HepG2 (cell line): ENCODE data around the gene GATAD2B. TPM values are rescaled to one million over a fixed set of nuclear protein-coding genes. Genes with fewer than 3 reads are reported as not detected.

ENCODE experiments used
- ARID4A ChIP-seq: sonication (generic); formaldehyde crosslinking; IDR thresholded peaks from 2 replicates; pipeline ENCODE4 v1.5.0; 2020; ENCODE audit warnings: mild to moderate bottlenecking, missing genetic modification reagents, borderline replicate concordance
- ATF5 ChIP-seq: sonication (generic); formaldehyde crosslinking; IDR thresholded peaks from 2 replicates; pipeline ENCODE4 v1.4.0; 2020; ENCODE audit warnings: mild to moderate bottlenecking, low read depth, missing genetic modification reagents
- DZIP1 ChIP-seq: sonication (generic); formaldehyde crosslinking; IDR thresholded peaks from 2 replicates; pipeline ENCODE4 v1.5.0; 2020; ENCODE audit warnings: mild to moderate bottlenecking, missing genetic modification reagents
- EED ChIP-seq: sonication (generic); formaldehyde crosslinking; IDR thresholded peaks from 2 replicates; pipeline ENCODE4 v1.5.0; 2020; ENCODE audit warnings: mild to moderate bottlenecking, missing genetic modification reagents
- HNF1B ChIP-seq: sonication (generic); formaldehyde crosslinking; IDR thresholded peaks from 2 replicates; pipeline ENCODE4 v1.5.1; 2020; ENCODE audit warnings: mild to moderate bottlenecking, moderate library complexity, missing genetic modification reagents
- HNRNPL ChIP-seq: fragments of 200-400 bp; formaldehyde crosslinking; IDR thresholded peaks from 2 replicates; pipeline ENCODE4 v1.6.1; 2017; ENCODE audit warnings: mild to moderate bottlenecking, low read depth, low read length
- HOXA3 ChIP-seq: sonication (generic); formaldehyde crosslinking; IDR thresholded peaks from 2 replicates; pipeline ENCODE4 v1.5.0; 2020; ENCODE audit warnings: missing genetic modification reagents
- KDM2A ChIP-seq: sonication (generic); formaldehyde crosslinking; IDR thresholded peaks from 2 replicates; pipeline ENCODE4 v1.4.0; 2020; ENCODE audit warnings: low read depth, missing genetic modification reagents, borderline replicate concordance
- MAX ChIP-seq: IDR thresholded peaks from 2 replicates; pipeline ENCODE4 v1.6.1; 2012; ENCODE audit warnings: inconsistent platforms
- SIX4 ChIP-seq: sonication (generic); formaldehyde crosslinking; IDR thresholded peaks from 2 replicates; pipeline ENCODE4 v1.4.0; 2020; ENCODE audit warnings: missing genetic modification reagents
- ZC3H13 ChIP-seq: sonication (generic); formaldehyde crosslinking; IDR thresholded peaks from 2 replicates; pipeline ENCODE4 v1.8.1; 2023; ENCODE audit warnings: mild to moderate bottlenecking, missing genetic modification reagents, moderate library complexity
- ZNF12 ChIP-seq: sonication (generic); formaldehyde crosslinking; IDR thresholded peaks from 2 replicates; pipeline ENCODE4 v1.5.0; 2020; ENCODE audit warnings: missing genetic modification reagents
- ZNF414 ChIP-seq: sonication (generic); formaldehyde crosslinking; IDR thresholded peaks from 2 replicates; pipeline ENCODE4 v1.5.0; 2020; ENCODE audit warnings: missing genetic modification reagents
- ZNF691 ChIP-seq: sonication (generic); formaldehyde crosslinking; IDR thresholded peaks from 2 replicates; pipeline ENCODE4 v1.4.0; 2020; ENCODE audit warnings: missing genetic modification reagents, low read depth, mild to moderate bottlenecking, borderline replicate concordance
- ZNF776 ChIP-seq: sonication (generic); formaldehyde crosslinking; IDR thresholded peaks from 2 replicates; pipeline ENCODE4 v1.4.0; 2020; ENCODE audit warnings: mild to moderate bottlenecking, missing genetic modification reagents
- polyA plus RNA-seq, 8 experiments: library from polyadenylated mRNA; depleted of rRNA in 3 of 8; stranded (reverse) in 7 of 8; unstranded in 1 of 8; fragments of >200 nt; fragmentation: Illumina TruSeq in 4 of 8; extraction: Trizol in 4 of 8; gene quantifications; 2 replicates each; pipeline versions ENCODE4 v1.2.1 to v1.2.3, GENCODE V29; 2011 to 2016; ENCODE audit warnings: low read depth in 4 of 8, missing spikeins in 1 of 8, mixed read lengths in 1 of 8; ENCODE audit not compliant: insufficient read depth in 1 of 8
- total RNA-seq, 5 experiments: library from RNA; depleted of rRNA; stranded (reverse); fragments of >200 nt; fragmentation: Illumina TruSeq; extraction: Trizol; gene quantifications; 2 replicates each; pipeline ENCODE4 v1.2.3, GENCODE V29; 2016; ENCODE audit warnings: low read depth in 1 of 5

Gene GATAD2B
- total and polyA plus RNA-seq, 2 of the 13 experiments (the other 11 are each of a cell fraction or from before 2014, with no cell fraction given), result 3.2 to 5.2 TPM

GRCh38 chr1:153783233-153784190, 139.3 kb downstream of the GATAD2B start (continued):
- TF ChIP-seq ARID4A (CRISPR knock-in tag), result peak; percentile 86; the same call in 1 of the 2 replicates
- TF ChIP-seq HNRNPL, result 0 out of 2 replicates have a peak, but pooled peaks have one; percentile 33
- peak; percentile 76 for TF ChIP-seq MAX
- TF ChIP-seq KDM2A (CRISPR knock-in tag), result peak; percentile 80
- TF ChIP-seq HNF1B, result peak; percentile 79
- TF ChIP-seq HOXA3 (CRISPR knock-in tag), result peak; percentile 63
- no peak for TF ChIP-seq ZNF691 (CRISPR knock-in tag)
- TF ChIP-seq EED (CRISPR knock-in tag), result no peak; the same call in 1 of the 2 replicates
- 0 out of 2 replicates have a peak, but pooled peaks have one; percentile 66 for TF ChIP-seq ZNF776
- peak; percentile 86; the same call in 1 of the 2 replicates for TF ChIP-seq DZIP1 (CRISPR knock-in tag)
- TF ChIP-seq ATF5, result no peak
- TF ChIP-seq ZNF12, result no peak
- TF ChIP-seq ZC3H13 (CRISPR knock-in tag), result no peak
- no peak for TF ChIP-seq SIX4
- TF ChIP-seq ZNF414 (CRISPR knock-in tag), result peak; percentile 85; the same call in 1 of the 2 replicates
